H1 (cell line): Measurements from ENCODE around the gene CALM1. TPM values are rescaled to one million over a fixed set of nuclear protein-coding genes. Genes with fewer than 3 reads are reported as not detected.

Source experiments
- CTCF ChIA-PET: fragments of 300-600 bp; sonication (Branson Sonifier 250); formaldehyde crosslinking; loops from one replicate; lab custom pipeline; 2021; ENCODE audit not compliant: partially characterized antibody; lab: Charles Lee
- POLR2A ChIA-PET: fragments of 300-600 bp; sonication (Branson Sonifier 250); formaldehyde crosslinking; loops from one replicate; lab custom pipeline; 2021; ENCODE audit warnings: inconsistent platforms; ENCODE audit not compliant: partially characterized antibody; lab: Charles Lee
- DNase-seq, 2 experiments: peaks; one replicate each; pipeline versions ENCODE4 v3.0.0 to v3.0.0-alpha.2; 2010 to 2022; ENCODE audit warnings: low spot score in 2 of 2, low read depth in 1 of 2, mixed read lengths in 1 of 2
- FAIRE-seq: peaks from 2 replicates; lab custom pipeline; 2011; peaks lifted over from hg19 to GRCh38; lab: Jason Lieb, UNC
- H2AFZ ChIP-seq: 2 replicates; pipeline ENCODE4 v1.8.1; 2012; ENCODE audit warnings: low read length, inconsistent platforms
- H2AK5ac ChIP-seq: 2 replicates; pipeline ENCODE4 v1.6.1; 2013; ENCODE audit warnings: low read depth, low read length
- H2BK120ac ChIP-seq: replicated peaks from 2 replicates; pipeline ENCODE3; 2013; ENCODE audit warnings: low read depth, low read length, inconsistent platforms
- H2BK12ac ChIP-seq: 2 replicates; pipeline ENCODE4 v1.6.1; 2013; ENCODE audit warnings: low read depth, low read length
- H2BK15ac ChIP-seq: 2 replicates; pipeline ENCODE4 v1.6.1; 2013; ENCODE audit warnings: low read length
- H2BK20ac ChIP-seq: 2 replicates; pipeline ENCODE4 v1.6.1; 2013; ENCODE audit warnings: low read length
- H2BK5ac ChIP-seq: 2 replicates; pipeline ENCODE4 v1.6.1; 2013; ENCODE audit warnings: low read depth, low read length
- H3K14ac ChIP-seq: 2 replicates; pipeline ENCODE4 v1.6.1; 2013; ENCODE audit warnings: inconsistent platforms; ENCODE audit not compliant: insufficient read length
- H3K18ac ChIP-seq: 2 replicates; pipeline ENCODE4 v1.6.1; 2013; ENCODE audit warnings: low read length; ENCODE audit errors: extremely low read depth
- H3K23ac ChIP-seq: 2 replicates; pipeline ENCODE4 v1.6.1; 2013; ENCODE audit warnings: inconsistent platforms; ENCODE audit not compliant: insufficient read length
- H3K23me2 ChIP-seq: 2 replicates; pipeline ENCODE4 v1.6.1; 2013; ENCODE audit warnings: low read depth, low read length
- H3K27ac ChIP-seq: 2 replicates; pipeline ENCODE4 v1.6.1; 2011; ENCODE audit warnings: low read depth, low read length, inconsistent platforms
- H3K27me3 ChIP-seq, 4 experiments: replicated peaks in 1 of 4; 1 replicate in 1 of 4; 2 replicates in 3 of 4; pipeline versions ENCODE4 v1.6.1 to v1.8.1; 2011 to 2013; ENCODE audit warnings: low read length in 3 of 4, mild to moderate bottlenecking in 3 of 4, inconsistent platforms in 2 of 4, mixed read lengths in 2 of 4, moderate library complexity in 1 of 4; ENCODE audit not compliant: control insufficient read depth in 3 of 4, insufficient read depth in 3 of 4; ENCODE audit errors: extremely low read depth in 1 of 4
- H3K36me3 ChIP-seq, 4 experiments: 2 replicates each; pipeline versions ENCODE4 v1.6.1 to v1.8.1; 2011 to 2013; ENCODE audit warnings: mild to moderate bottlenecking in 4 of 4, low read length in 3 of 4, moderate library complexity in 2 of 4, control low read depth in 1 of 4, inconsistent platforms in 1 of 4; ENCODE audit not compliant: insufficient read depth in 4 of 4, control insufficient read depth in 2 of 4
- H3K4ac ChIP-seq: replicated peaks from 2 replicates; pipeline ENCODE3; 2013; ENCODE audit warnings: low read length, low read depth, mixed read lengths, inconsistent platforms; ENCODE audit not compliant: insufficient read length
- H3K4me1 ChIP-seq, 4 experiments: replicated peaks in 1 of 4; 1 replicate in 1 of 4; 2 replicates in 3 of 4; pipeline versions ENCODE4 v1.6.1 to v1.8.1; 2011 to 2013; ENCODE audit warnings: low read length in 3 of 4, inconsistent platforms in 2 of 4, mixed read lengths in 1 of 4; ENCODE audit not compliant: insufficient read depth in 4 of 4, control insufficient read depth in 3 of 4
- H3K4me2 ChIP-seq, 2 experiments: 2 replicates each; pipeline versions ENCODE4 v1.6.1 to v1.8.1; 2011 to 2013; ENCODE audit warnings: low read depth in 2 of 2, low read length in 2 of 2, control low read depth in 1 of 2, inconsistent platforms in 1 of 2, mild to moderate bottlenecking in 1 of 2; ENCODE audit not compliant: insufficient read depth in 1 of 2
- H3K4me3 ChIP-seq, 4 experiments: fragments of 200-600, 300-600 bp in 1 of 4; sonication (generic), shearing (Covaris generic), sonication (Bioruptor Twin) in 1 of 4; 2 replicates each; pipeline versions ENCODE4 v1.5.1 to v1.8.1; 2011 to 2016; ENCODE audit warnings: low read length in 4 of 4, low read depth in 3 of 4, control low read depth in 2 of 4, inconsistent platforms in 2 of 4, mild to moderate bottlenecking in 2 of 4, mixed read lengths in 1 of 4, moderate library complexity in 1 of 4; ENCODE audit not compliant: insufficient read depth in 2 of 4; ENCODE audit errors: extremely low read depth in 1 of 4
- H3K56ac ChIP-seq: replicated peaks from 2 replicates; pipeline ENCODE3; 2013; ENCODE audit warnings: low read depth, mild to moderate bottlenecking, mixed read lengths, low read length, inconsistent platforms; ENCODE audit not compliant: insufficient read length
- H3K79me1 ChIP-seq: 2 replicates; pipeline ENCODE4 v1.6.1; 2013; ENCODE audit warnings: low read depth, low read length, control low read depth
- H3K79me2 ChIP-seq, 2 experiments: 2 replicates each; pipeline versions ENCODE4 v1.6.1 to v1.8.1; 2012 to 2013; ENCODE audit warnings: low read length in 2 of 2, mild to moderate bottlenecking in 2 of 2, inconsistent platforms in 1 of 2; ENCODE audit not compliant: insufficient read depth in 2 of 2, control insufficient read depth in 1 of 2
- H3K9ac ChIP-seq, 4 experiments: replicated peaks in 1 of 4; 1 replicate in 1 of 4; 2 replicates in 3 of 4; pipeline versions ENCODE4 v1.6.1 to v1.8.1; 2011 to 2013; ENCODE audit warnings: low read depth in 3 of 4, low read length in 3 of 4, control low read depth in 2 of 4, mild to moderate bottlenecking in 2 of 4, moderate library complexity in 2 of 4, inconsistent platforms in 1 of 4; ENCODE audit errors: extremely low read depth in 1 of 4
- H3K9me3 ChIP-seq, 2 experiments: 2 replicates each; pipeline versions ENCODE4 v1.6.1 to v1.8.1; 2012 to 2013; ENCODE audit warnings: mild to moderate bottlenecking in 2 of 2, moderate library complexity in 2 of 2, control low read depth in 1 of 2, inconsistent platforms in 1 of 2, low read depth in 1 of 2, low read length in 1 of 2, mixed read lengths in 1 of 2; ENCODE audit not compliant: insufficient read depth in 2 of 2
- H4K20me1 ChIP-seq, 2 experiments: replicated peaks in 1 of 2; 2 replicates each; pipeline versions ENCODE3 to v1.8.1; 2011 to 2013; ENCODE audit warnings: inconsistent platforms in 2 of 2, low read length in 2 of 2, mild to moderate bottlenecking in 1 of 2; ENCODE audit not compliant: insufficient read depth in 2 of 2, control insufficient read depth in 1 of 2
- H4K5ac ChIP-seq: 2 replicates; pipeline ENCODE4 v1.6.1; 2013; ENCODE audit warnings: low read length, low read depth, mixed read lengths, inconsistent platforms; ENCODE audit not compliant: insufficient read length
- H4K8ac ChIP-seq: 2 replicates; pipeline ENCODE4 v1.8.0; 2013; ENCODE audit warnings: mild to moderate bottlenecking, moderate library complexity, low read length, inconsistent platforms; ENCODE audit not compliant: insufficient read depth; ENCODE audit errors: extremely low read depth
- H4K91ac ChIP-seq: replicated peaks from 2 replicates; pipeline ENCODE3; 2013; ENCODE audit warnings: low read length, mixed read lengths, inconsistent platforms; ENCODE audit not compliant: insufficient read length
- BACH1 ChIP-seq: IDR thresholded peaks from 2 replicates; pipeline ENCODE4 v1.6.1; 2012; ENCODE audit warnings: low read length, improper control_type of control experiment
- BRCA1 ChIP-seq: IDR thresholded peaks from 2 replicates; pipeline ENCODE4 v1.6.1; 2012; ENCODE audit warnings: low read depth, low read length, improper control_type of control experiment
- MAFK ChIP-seq: IDR thresholded peaks from 2 replicates; pipeline ENCODE4 v1.6.1; 2012; ENCODE audit warnings: low read depth, mild to moderate bottlenecking, improper control_type of control experiment, low read length
- POLR2AphosphoS5 ChIP-seq: IDR thresholded peaks from 2 replicates; pipeline ENCODE4 v1.6.1; 2011; ENCODE audit warnings: low read depth, low read length
- POU5F1 ChIP-seq: IDR thresholded peaks from 2 replicates; pipeline ENCODE4 v1.6.1; 2011; ENCODE audit warnings: low read depth, mild to moderate bottlenecking, low read length, moderate library complexity
- YY1 ChIP-seq: IDR thresholded peaks from 2 replicates; pipeline ENCODE4 v1.6.1; 2011; ENCODE audit warnings: low read depth, mild to moderate bottlenecking, low read length
- WGBS, 2 experiments: shearing (Covaris generic) in 1 of 2; methylation state at CpG; one replicate each; pipeline versions ENCODE4 v1.1.6 to v1.1.7; 2013 to 2015; ENCODE audit warnings: low lambda C conversion rate in 2 of 2, mixed read lengths in 2 of 2, inconsistent platforms in 1 of 2, low coverage in 1 of 2, missing lambda C conversion rate in 1 of 2; ENCODE audit not compliant: insufficient replicate concordance in 2 of 2, insufficient coverage in 1 of 2, insufficient read length in 1 of 2; ENCODE audit errors: extremely low coverage in 1 of 2, missing lambda C conversion rate in 1 of 2; 5-methylcytosine and 5-hydroxymethylcytosine counted together
- polyA plus RNA-seq, 7 experiments: library from polyadenylated mRNA; depleted of rRNA in 3 of 7; stranded (reverse) in 5 of 7; unstranded in 2 of 7; fragments of >200 nt in 5 of 7; fragments of 200-250 nt in 2 of 7; gene quantifications; 1 replicate in 5 of 7; 2 replicates in 1 of 7; 4 replicates in 1 of 7; pipeline versions ENCODE4 v1.2.1 to v1.2.3, GENCODE V29; 2011 to 2013; ENCODE audit warnings: missing spikeins in 2 of 7, mixed read lengths in 2 of 7
- total RNA-seq: library from RNA; stranded (reverse); fragmentation: NEBNext Ultra II Directional; extraction: Animal tissue kit (Norgen Biotek cat#: 25700); gene quantifications from 2 replicates; pipeline ENCODE4 v1.2.1, GENCODE V29; 2021
- TF ChIP-seq, protein P1 (sequence below): IDR thresholded peaks from 2 replicates; pipeline ENCODE4 v1.6.1; 2011; ENCODE audit warnings: low read depth, mild to moderate bottlenecking, low read length; ENCODE audit not compliant: insufficient read depth
- TF ChIP-seq, protein P2 (sequence below): IDR thresholded peaks from 2 replicates; pipeline ENCODE4 v1.6.1; 2012; ENCODE audit warnings: inconsistent platforms

The CALM1 gene
- total and polyA plus RNA-seq, 2 of the 8 experiments (the other 6 are each of a cell fraction or from before 2014, with no cell fraction given), result 285 to 422 TPM

DNA sequence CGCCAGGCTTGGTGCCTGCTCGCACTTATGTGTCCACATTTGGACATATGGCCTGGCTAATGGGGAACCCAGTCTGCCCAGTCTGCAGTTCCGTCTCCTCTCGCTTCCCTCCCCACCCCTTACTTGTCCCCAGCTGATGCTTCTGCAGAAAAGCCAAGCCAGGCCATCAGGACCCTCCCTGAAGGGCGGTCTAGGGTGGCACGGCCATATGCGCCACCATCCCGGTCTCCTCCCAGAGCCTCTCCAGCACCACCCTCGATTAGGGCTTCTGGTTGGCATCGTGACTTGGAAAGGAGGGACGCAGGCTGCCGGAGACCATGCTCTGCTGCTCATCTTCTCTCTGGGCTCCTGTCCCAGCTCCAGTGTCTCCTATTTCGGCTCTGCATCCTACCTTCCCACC, 54.6 kb downstream of the CALM1 start:
- H3K9me3 ChIP-seq, result peaks cover 0 to 3% of the 10 kb centered on the region in 2 experiments; a peak in 1 of 4 replicates
- H3K23ac ChIP-seq, result no peak overlapping the region
- H3K56ac ChIP-seq, result no peak overlapping the region
- H3K79me2 ChIP-seq, result no peaks in the 10 kb centered on the region
- H2BK120ac ChIP-seq, result no peak overlapping the region
- H2BK12ac ChIP-seq, result no peak overlapping the region
- H3K4ac ChIP-seq, result no peak overlapping the region
- no peak overlapping the region for H3K4me2 ChIP-seq
- H4K91ac ChIP-seq, result no peak overlapping the region
- no peak overlapping the region for H2AK5ac ChIP-seq
- H3K27me3 ChIP-seq, result no peaks in the 10 kb centered on the region; a peak in 1 of 7 replicates
- peaks cover 0 to 12% (median 9%) of the 10 kb centered on the region in 4 experiments; a peak in 6 of 7 replicates for H3K4me1 ChIP-seq
- TF ChIP-seq POU5F1 (no peak), YY1 (no peak), POLR2AphosphoS5 (no peak), BRCA1 (no peak), MAFK (no peak), BACH1 (no peak)
- TF ChIP-seq, protein P1, sequence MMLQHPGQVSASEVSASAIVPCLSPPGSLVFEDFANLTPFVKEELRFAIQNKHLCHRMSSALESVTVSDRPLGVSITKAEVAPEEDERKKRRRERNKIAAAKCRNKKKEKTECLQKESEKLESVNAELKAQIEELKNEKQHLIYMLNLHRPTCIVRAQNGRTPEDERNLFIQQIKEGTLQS, result no peak
- TF ChIP-seq, protein P2, sequence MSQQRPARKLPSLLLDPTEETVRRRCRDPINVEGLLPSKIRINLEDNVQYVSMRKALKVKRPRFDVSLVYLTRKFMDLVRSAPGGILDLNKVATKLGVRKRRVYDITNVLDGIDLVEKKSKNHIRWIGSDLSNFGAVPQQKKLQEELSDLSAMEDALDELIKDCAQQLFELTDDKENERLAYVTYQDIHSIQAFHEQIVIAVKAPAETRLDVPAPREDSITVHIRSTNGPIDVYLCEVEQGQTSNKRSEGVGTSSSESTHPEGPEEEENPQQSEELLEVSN, result no peak
- no peak for FAIRE-seq
- H3K23me2 ChIP-seq, result no peaks in the 10 kb centered on the region; the same call in 1 of the 2 replicates
- H3K4me3 ChIP-seq, result no peak overlapping the region
- no peak overlapping the region for H2BK20ac ChIP-seq
- 93% methylated on average over 13 of the region's 13 CpGs; no CpG with 5 or more reads in 1 of the 2 experiments for WGBS, 2 experiments
- H4K20me1 ChIP-seq, result no peaks in the 10 kb centered on the region
- POLR2A ChIA-PET, result interaction anchor here (1.7 kb wide), 1 partner anchor 10 kb away, joined by 4 read pairs; no protein-coding TSS in a partner anchor
- no peak for DNase-seq
- CTCF ChIA-PET, result interaction anchor here (1.0 to 2.3 kb wide), 5 partner anchors 10 to 68 kb away, joined by 3 to 5 read pairs (median 4); no protein-coding TSS in a partner anchor
- no peak overlapping the region for H3K9ac ChIP-seq
- no peak overlapping the region for H4K5ac ChIP-seq
- H3K14ac ChIP-seq, result no peak overlapping the region
- H3K27ac ChIP-seq, result no peak overlapping the region
- no peaks in the 10 kb centered on the region for H3K79me1 ChIP-seq
- H2BK15ac ChIP-seq, result no peak overlapping the region
- no peak overlapping the region for H4K8ac ChIP-seq
- H2AFZ ChIP-seq, result no peak overlapping the region
- no peaks in the 10 kb centered on the region for H3K36me3 ChIP-seq
- H3K18ac ChIP-seq, result no peak overlapping the region
- H2BK5ac ChIP-seq, result no peak overlapping the region
